Ovary (tissue), 9 donors: Measurements from ENCODE around the gene CADM4. TPM values are rescaled to one million over a fixed set of nuclear protein-coding genes. Genes with fewer than 3 reads are reported as not detected.

Experiments
- DNase-seq, 5 donors: peaks; one replicate each; pipeline ENCODE4 v3.0.0-alpha.2; 2019 to 2020
- H3K27ac ChIP-seq, 2 donors: fragments of 200-600 bp; one replicate each; pipeline versions ENCODE4 v1.5.1 to v1.8.0; 2019 to 2022
- H3K27me3 ChIP-seq: fragments of 200-600 bp; one replicate; pipeline ENCODE4 v1.8.0; 2022
- H3K36me3 ChIP-seq: fragments of 200-600 bp; sonication (generic); one replicate; pipeline ENCODE4 v1.5.1; 2019
- H3K4me1 ChIP-seq: one replicate; pipeline ENCODE4 v1.8.1; 2013; ENCODE audit warnings: mild to moderate bottlenecking, moderate library complexity; ENCODE audit not compliant: insufficient read depth
- H3K4me3 ChIP-seq: fragments of 200-600 bp; sonication (generic); one replicate; pipeline ENCODE4 v1.5.1; 2017
- H3K9me3 ChIP-seq, 2 donors: fragments of 200-600 bp in 1 of 2; sonication (generic) in 1 of 2; one replicate each; pipeline versions ENCODE4 v1.5.1 to v1.8.1; 2013 to 2019; ENCODE audit warnings: mild to moderate bottlenecking in 1 of 2, moderate library complexity in 1 of 2
- CTCF ChIP-seq, 3 donors: fragments of 450-650 bp in 2 of 3; fragments of 200-600 bp in 1 of 3; IDR thresholded peaks; one replicate each; pipeline versions ENCODE4 v1.5.1 to v1.8.0; 2016 to 2022; ENCODE audit warnings: antibody characterized with exemption in 3 of 3, mild to moderate bottlenecking in 1 of 3
- EP300 ChIP-seq: sonication (generic); formaldehyde crosslinking; IDR thresholded peaks from one replicate; pipeline ENCODE4 v1.6.1; 2017; ENCODE audit warnings: antibody characterized with exemption
- POLR2A ChIP-seq: fragments of 450-650 bp; IDR thresholded peaks from one replicate; pipeline ENCODE4 v1.6.1; 2017; ENCODE audit warnings: antibody characterized with exemption, mild to moderate bottlenecking, moderate library complexity
- WGBS, 3 donors: extraction: QIAGEN DNeasy Blood & Tissue Kit in 1 of 3; methylation state at CpG; one replicate each; pipeline versions ENCODE4 v1.1.5 to v1.1.7; 2013 to 2017; 5-methylcytosine and 5-hydroxymethylcytosine counted together
- intact Hi-C, 4 donors: fragments of 100-400 bp; cut with DNase I; formaldehyde crosslinking; loops; one replicate each; pipeline versions ENCODE4 v1.11.0 to v1.15.1; 2022 to 2023
- polyA plus RNA-seq, 2 donors: library from polyadenylated mRNA; stranded (reverse); fragments of 200-250 nt in 1 of 2; fragments of 350-450 nt in 1 of 2; fragmentation: Illumina TruSeq in 1 of 2; extraction: RNeasy Lipid Tissue Mini Kit (QIAGEN cat#74804) in 1 of 2; gene quantifications; one replicate each; pipeline ENCODE4 v1.2.3, GENCODE V29; 2013 to 2014
- total RNA-seq, 7 donors: library from RNA; depleted of rRNA in 2 of 7; stranded (reverse); fragments of >200 nt in 2 of 7; fragmentation: NEBNext Ultra II Directional in 3 of 7; extraction: Animal tissue kit (Norgen Biotek cat#: 25700) in 3 of 7; gene quantifications; one replicate each; pipeline versions ENCODE4 v1.1.0 to v1.2.4, GENCODE V29; 2016 to 2023
- donor health status: DM: no; HTN: no; CAD: no; lungs with moderate emphysema.
- donor health status: DM: no; HTN: no; CAD: no.
- donor health status: Bipolar disorder and iron deficiency.
- donor health status: DM: yes; HTN: yes; CAD: no.
- donor health status: DM: no; HTN: no; CAD: no.
- donor health status: DM: yes; HTN: yes; CAD: no.

Gene CADM4
- total and polyA plus RNA-seq, 9 donors, result 6.2 to 24.3 (median 11.3) TPM

GRCh38 chr19:43675906-43676305, 36.3 kb upstream of the CADM4 start:
- TF ChIP-seq POLR2A (no peak), CTCF (IDR thresholded peaks at IDR 0.05) (no peak), EP300 (no peak)
- H3K9me3 ChIP-seq, result no peaks in the 10 kb centered on the region
- no peaks in the 10 kb centered on the region for H3K36me3 ChIP-seq
- H3K4me3 ChIP-seq, result no peak overlapping the region
- H3K27me3 ChIP-seq, result no peaks in the 10 kb centered on the region
- no peaks in the 10 kb centered on the region for H3K4me1 ChIP-seq
- H3K27ac ChIP-seq, result no peak overlapping the region
- intact Hi-C loops, result no loop called here
- 77 to 85% (median 84%) methylated on average over 11 of the region's 11 CpGs for WGBS, 3 donors
- DNase-seq, result no peak

- Histone ChIP-seq H3K4me1 (peaks cover 2% of the 10 kb centered on the region), H3K36me3 (no peaks in the 10 kb centered on the region), H3K9me3 (no peaks in the 10 kb centered on the region), H3K27ac (no peak overlapping the region), H3K4me3 (no peak overlapping the region), H3K27me3 (no peaks in the 10 kb centered on the region)
- TF ChIP-seq EP300 (no peak), POLR2A (no peak), CTCF (IDR thresholded peaks at IDR 0.05) (no peak)
- DNase-seq, result no peak
- 14 to 29% (median 26%) methylated on average over 8 of the region's 8 CpGs for WGBS, 3 donors
- intact Hi-C loops, result no loop called here
These were observed 35.7 kb upstream of the CADM4 start for GRCh38 chr19:43675269-43675879.

GRCh38 chr19:43674596-43674995, 34.9 kb upstream of the CADM4 start:
- Histone ChIP-seq H3K4me1 (peaks cover 2% of the 10 kb centered on the region), H3K36me3 (no peaks in the 10 kb centered on the region), H3K27ac (no peak overlapping the region), H3K27me3 (no peaks in the 10 kb centered on the region), H3K9me3 (no peaks in the 10 kb centered on the region), H3K4me3 (no peak overlapping the region)
- DNase-seq, result no peak
- TF ChIP-seq POLR2A (no peak), EP300 (no peak), CTCF (IDR thresholded peaks at IDR 0.05) (no peak)
- WGBS, 3 donors, result 76 to 93% (median 84%) methylated on average over 3 of the region's 3 CpGs
- intact Hi-C loops, result loop anchor here in 1 of 4 donors (5.0 kb wide), 1 partner anchor 68 kb away; no protein-coding TSS in a partner anchor

GRCh38 chr19:43674183-43674582, 34.5 kb upstream of the CADM4 start:
- intact Hi-C loops, result loop anchor here in 1 of 4 donors (5.0 kb wide), 1 partner anchor 68 kb away; no protein-coding TSS in a partner anchor
- Histone ChIP-seq H3K27ac (no peak overlapping the region), H3K4me3 (no peak overlapping the region), H3K27me3 (no peaks in the 10 kb centered on the region), H3K9me3 (no peaks in the 10 kb centered on the region), H3K36me3 (no peaks in the 10 kb centered on the region), H3K4me1 (peaks cover 2% of the 10 kb centered on the region)
- TF ChIP-seq EP300, result no peak
- TF ChIP-seq POLR2A, result no peak
- TF ChIP-seq CTCF (IDR thresholded peaks at IDR 0.05), result no peak
- 89 to 93% (median 92%) methylated on average over 8 of the region's 8 CpGs for WGBS, 3 donors
- no peak for DNase-seq
